HG03060 (cell line): Measurements from ENCODE around the gene FARP1.
"Not testable (repeated sequence)": the region's sequence is repeated elsewhere in the genome, so short reads cannot be mapped to it uniquely, and the experiment has no call there.

ENCODE experiments used
- ATAC-seq: cut with Tn5 transposase; IDR thresholded peaks from one replicate; pipeline ENCODE4 v1.9.1; 2021; ENCODE audit warnings: low read depth, moderate number of reproducible peaks; ENCODE audit not compliant: unreplicated experiment

Gene FARP1

GRCh38 chr13:98406971-98407370 lies 264.1 kb downstream of the FARP1 start:
- no peak for ATAC-seq

- no peak for ATAC-seq
These were observed 264.7 kb downstream of the FARP1 start for GRCh38 chr13:98407575-98407974.

GRCh38 chr13:98409281-98409680 lies 266.4 kb downstream of the FARP1 start:
- ATAC-seq = no peak

GRCh38 chr13:98410612-98411011 lies 267.7 kb downstream of the FARP1 start:
- ATAC-seq = no peak

- ATAC-seq = no peak
These were observed 268.1 kb downstream of the FARP1 start for GRCh38 chr13:98411013-98411412.

- ATAC-seq = no peak
These were observed 268.8 kb downstream of the FARP1 start for GRCh38 chr13:98411617-98412265.

- ATAC-seq = not testable (repeated sequence)
These were observed 270.4 kb downstream of the FARP1 start for GRCh38 chr13:98413278-98413677.

- no peak for ATAC-seq
These were observed 270.9 kb downstream of the FARP1 start for GRCh38 chr13:98413796-98414195.

GRCh38 chr13:98415326-98416070 lies 272.6 kb downstream of the FARP1 start:
- no peak for ATAC-seq

GRCh38 chr13:98416408-98416807 lies 273.5 kb downstream of the FARP1 start:
- no peak for ATAC-seq

GRCh38 chr13:98419786-98420553 lies 277.1 kb downstream of the FARP1 start:
- ATAC-seq = no peak

- no peak for ATAC-seq
These were observed 277.8 kb downstream of the FARP1 start for GRCh38 chr13:98420554-98421175.

GRCh38 chr13:98422046-98422445 lies 279.2 kb downstream of the FARP1 start:
- no peak for ATAC-seq

- ATAC-seq = no peak
These were observed 280.5 kb downstream of the FARP1 start for GRCh38 chr13:98423417-98423816.

- ATAC-seq = no peak
These were observed 284.6 kb downstream of the FARP1 start for GRCh38 chr13:98427331-98427995.

- no peak for ATAC-seq
These were observed 285.5 kb downstream of the FARP1 start for GRCh38 chr13:98428256-98428966.

- no peak for ATAC-seq
These were observed 286.2 kb downstream of the FARP1 start for GRCh38 chr13:98429081-98429480.

GRCh38 chr13:98429531-98429930 lies 286.6 kb downstream of the FARP1 start:
- ATAC-seq = no peak

- ATAC-seq = no peak
These were observed 287.3 kb downstream of the FARP1 start for GRCh38 chr13:98429977-98430736.
